GM12878 (cell line): ENCODE data around the gene PRR7. TPM values are rescaled to one million over a fixed set of nuclear protein-coding genes. Genes with fewer than 3 reads are reported as not detected.
A peak's percentile ranks its signal among the peaks of the same experiment; 100 is the strongest.

Experiments used
- ATF7 ChIP-seq: fragments of 450-650 bp; IDR thresholded peaks from 2 replicates; pipeline ENCODE4 v1.6.1; 2016; ENCODE audit warnings: low read depth, mild to moderate bottlenecking
- CEBPZ ChIP-seq: fragments of 150-350 bp; IDR thresholded peaks from 2 replicates; pipeline ENCODE4 v1.6.1; 2016; ENCODE audit warnings: low read depth, low read length
- CHD2 ChIP-seq: IDR thresholded peaks from 2 replicates; pipeline ENCODE4 v1.6.1; 2011; ENCODE audit warnings: low read depth, low read length, improper control_type of control experiment, borderline replicate concordance
- GABPA ChIP-seq: IDR thresholded peaks from 2 replicates; pipeline ENCODE4 v1.6.1; 2014; ENCODE audit warnings: antibody characterized with exemption, low read depth, mild to moderate bottlenecking, inconsistent platforms
- IRF3 ChIP-seq: fragments of 450-650 bp; IDR thresholded peaks from 2 replicates; pipeline ENCODE4 v1.6.1; 2014; ENCODE audit warnings: mild to moderate bottlenecking
- KDM1A ChIP-seq: fragments of 200-600 bp; sonication (generic); IDR thresholded peaks from 2 replicates; pipeline ENCODE4 v1.6.1; 2016; ENCODE audit warnings: borderline replicate concordance
- KLF5 ChIP-seq: fragments of 450-650 bp; IDR thresholded peaks from 2 replicates; pipeline ENCODE4 v1.6.1; 2014; ENCODE audit warnings: mild to moderate bottlenecking; ENCODE audit not compliant: partially characterized antibody
- MEF2B ChIP-seq: fragments of 450-650 bp; IDR thresholded peaks from 2 replicates; pipeline ENCODE4 v1.6.1; 2018; ENCODE audit warnings: mild to moderate bottlenecking, moderate library complexity; ENCODE audit not compliant: partially characterized antibody, poor library complexity, severe bottlenecking
- MTA2 ChIP-seq: fragments of 450-650 bp; IDR thresholded peaks from 2 replicates; pipeline ENCODE4 v1.6.1; 2016; ENCODE audit warnings: low read depth, mild to moderate bottlenecking, moderate library complexity
- MYB ChIP-seq: fragments of 150-350 bp; IDR thresholded peaks from 2 replicates; pipeline ENCODE4 v1.6.1; 2014; ENCODE audit warnings: mild to moderate bottlenecking, low read depth, low read length, borderline replicate concordance
- NBN ChIP-seq: fragments of 450-650 bp; IDR thresholded peaks from 2 replicates; pipeline ENCODE4 v1.6.1; 2016
- RBBP5 ChIP-seq: fragments of 200-600 bp; sonication (generic); conservative IDR thresholded peaks from 2 replicates; pipeline ENCODE4 v1.6.1; 2016
- RCOR1 ChIP-seq: conservative IDR thresholded peaks from 2 replicates; pipeline ENCODE4 v1.6.1; 2012; ENCODE audit warnings: low read depth, low read length, improper control_type of control experiment
- RUNX3 ChIP-seq: IDR thresholded peaks from 2 replicates; pipeline ENCODE4 v1.6.1; 2012; ENCODE audit warnings: low read length, inconsistent platforms
- SIX5 ChIP-seq: IDR thresholded peaks from 2 replicates; pipeline ENCODE4 v1.6.1; 2011; ENCODE audit warnings: mild to moderate bottlenecking, low read depth, low read length, moderate library complexity; ENCODE audit not compliant: severe bottlenecking
- SMAD5 ChIP-seq: IDR thresholded peaks from 2 replicates; pipeline ENCODE4 v1.6.1; 2016; ENCODE audit warnings: antibody characterized with exemption, low read depth
- ZBED1 ChIP-seq: IDR thresholded peaks from 2 replicates; pipeline ENCODE4 v1.6.1; 2016; ENCODE audit warnings: borderline replicate concordance
- ZBTB40 ChIP-seq: fragments of 450-650 bp; IDR thresholded peaks from 2 replicates; pipeline ENCODE4 v1.6.1; 2016; ENCODE audit warnings: mild to moderate bottlenecking, moderate library complexity, borderline replicate concordance
- ZNF24 ChIP-seq: fragments of 450-650 bp; IDR thresholded peaks from 2 replicates; pipeline ENCODE4 v1.6.1; 2017; ENCODE audit warnings: antibody characterized with exemption, mild to moderate bottlenecking
- polyA plus RNA-seq, 11 experiments: library from polyadenylated mRNA; depleted of rRNA in 4 of 11; unstranded in 6 of 11; stranded (reverse) in 5 of 11; fragments of >200 nt; fragmentation: Nextera tagmentation in 4 of 11; fragmentation: Illumina TruSeq in 1 of 11; extraction: Ambion mirVana in 4 of 11; extraction: Trizol in 1 of 11; gene quantifications; 1 replicate in 1 of 11; 2 replicates in 10 of 11; pipeline versions ENCODE4 v1.2.1 to v1.2.3, GENCODE V29; 2011 to 2016; ENCODE audit warnings: inconsistent platforms in 2 of 11, missing spikeins in 2 of 11, low read depth in 1 of 11
- total RNA-seq, 4 experiments: library from RNA; depleted of rRNA in 3 of 4; stranded (reverse); fragments of >200 nt in 3 of 4; fragmentation: Illumina TruSeq in 1 of 4; extraction: Trizol in 1 of 4; gene quantifications; 2 replicates each; pipeline versions ENCODE4 v1.2.1 to v1.2.3, GENCODE V29; 2013 to 2021
- TF ChIP-seq, protein P1 (sequence below): IDR thresholded peaks from 2 replicates; pipeline ENCODE4 v1.6.1; 2012; ENCODE audit warnings: low read depth, low read length, improper control_type of control experiment

PRR7 gene
- total and polyA plus RNA-seq, 10 of the 15 experiments (the other 5 are each of a cell fraction or from before 2014, with no cell fraction given) = 0.09 to 18.8 (median 4.6) TPM; not detected in 2

- no peak for TF ChIP-seq IRF3
- TF ChIP-seq, protein P1, sequence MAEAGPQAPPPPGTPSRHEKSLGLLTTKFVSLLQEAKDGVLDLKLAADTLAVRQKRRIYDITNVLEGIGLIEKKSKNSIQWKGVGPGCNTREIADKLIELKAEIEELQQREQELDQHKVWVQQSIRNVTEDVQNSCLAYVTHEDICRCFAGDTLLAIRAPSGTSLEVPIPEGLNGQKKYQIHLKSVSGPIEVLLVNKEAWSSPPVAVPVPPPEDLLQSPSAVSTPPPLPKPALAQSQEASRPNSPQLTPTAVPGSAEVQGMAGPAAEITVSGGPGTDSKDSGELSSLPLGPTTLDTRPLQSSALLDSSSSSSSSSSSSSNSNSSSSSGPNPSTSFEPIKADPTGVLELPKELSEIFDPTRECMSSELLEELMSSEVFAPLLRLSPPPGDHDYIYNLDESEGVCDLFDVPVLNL = no peak
- TF ChIP-seq CHD2 = peak; percentile 74
- TF ChIP-seq CEBPZ = no peak
- no peak for TF ChIP-seq ZBTB40
- no peak for TF ChIP-seq KDM1A
- TF ChIP-seq RBBP5 = no peak
- TF ChIP-seq SMAD5 = no peak
- no peak for TF ChIP-seq RCOR1
- TF ChIP-seq ZBED1 = no peak; the same call in 1 of the 2 replicates
- TF ChIP-seq ZNF24 = peak; percentile 68; the same call in 1 of the 2 replicates
- no peak for TF ChIP-seq KLF5
- peak; percentile 49; the same call in 1 of the 2 replicates for TF ChIP-seq ATF7
- TF ChIP-seq MEF2B = peak; percentile 20
- TF ChIP-seq SIX5 = no peak
- TF ChIP-seq GABPA = no peak
- no peak for TF ChIP-seq RUNX3
- peak; percentile 80; the same call in 1 of the 2 replicates for TF ChIP-seq NBN
- peak; percentile 64; the same call in 1 of the 2 replicates for TF ChIP-seq MTA2
- no peak for TF ChIP-seq MYB
These were observed 17.2 kb upstream of the PRR7 start (continued) for GRCh38 chr5:177429248-177430040.
